ENCODE results near the gene DQX1.
A peak's percentile ranks its signal among the peaks of the same experiment; 100 is the strongest.

Gene DQX1

GRCh38 chr2:74554820-74555531, 28.9 kb upstream of the DQX1 start:
- DNase-seq (ENCODE audit: low spot score): no peak

GRCh38 chr2:74553892-74554819, 28.1 kb upstream of the DQX1 start, which contains the start of the genes DOK1 and LOXL3:
Gene DOK1 (plus strand): TSS chr2:74554720. CDS start chr2:74554755, 35 bp downstream.
Gene LOXL3 (minus strand): TSS chr2:74553942. CDS start chr2:74552634, 1,308 bp downstream.
- DNase-seq (ENCODE audit: low spot score): peak; percentile 69

- no peak for DNase-seq (ENCODE audit: low spot score)
Measured at GRCh38 chr2:74552914-74553811, 27.1 kb upstream of the DQX1 start.

GRCh38 chr2:74551942-74552913, 26.2 kb upstream of the DQX1 start:
- no peak for DNase-seq (ENCODE audit: low spot score)

GRCh38 chr2:74551530-74551929, 25.5 kb upstream of the DQX1 start:
- DNase-seq (ENCODE audit: low spot score): no peak

- no peak for DNase-seq (ENCODE audit: low spot score)
Measured at GRCh38 chr2:74550231-74550630, 24.2 kb upstream of the DQX1 start.

GRCh38 chr2:74548900-74549826, 23.1 kb upstream of the DQX1 start:
- DNase-seq (ENCODE audit: low spot score): peak; percentile 18

GRCh38 chr2:74548285-74548899, 22.4 kb upstream of the DQX1 start:
- DNase-seq (ENCODE audit: low spot score): no peak

- no peak for DNase-seq (ENCODE audit: low spot score)
Measured at GRCh38 chr2:74546004-74546403, 20.0 kb upstream of the DQX1 start.

- DNase-seq (ENCODE audit: low spot score): no peak
Measured at GRCh38 chr2:74544634-74545033, 18.6 kb upstream of the DQX1 start.

GRCh38 chr2:74542978-74543377, 16.9 kb upstream of the DQX1 start:
- DNase-seq (ENCODE audit: low spot score): no peak

GRCh38 chr2:74540291-74540690, 14.3 kb upstream of the DQX1 start:
- no peak for DNase-seq (ENCODE audit: low spot score)

GRCh38 chr2:74538881-74539339, 12.9 kb upstream of the DQX1 start:
- DNase-seq (ENCODE audit: low spot score): no peak

- no peak for DNase-seq (ENCODE audit: low spot score)
Measured at GRCh38 chr2:74537140-74537539, 11.1 kb upstream of the DQX1 start.

- no peak for DNase-seq (ENCODE audit: low spot score)
Measured at GRCh38 chr2:74536166-74536950, 10.3 kb upstream of the DQX1 start.

- no peak for DNase-seq (ENCODE audit: low spot score)
Measured at GRCh38 chr2:74535440-74535965, 9.5 kb upstream of the DQX1 start.

- no peak for DNase-seq (ENCODE audit: low spot score)
Measured at GRCh38 chr2:74534411-74534810, 8.4 kb upstream of the DQX1 start.

- DNase-seq (ENCODE audit: low spot score): no peak
Measured at GRCh38 chr2:74533464-74533863, 7.4 kb upstream of the DQX1 start.
